Activated B cell treated with CpG ODN at 0.5 μM for 24 hours (primary cell): ENCODE results near the gene GOLPH3L. TPM values are rescaled to one million over a fixed set of nuclear protein-coding genes. Genes with fewer than 3 reads are reported as not detected.
"Not testable (repeated sequence)": the region's sequence is repeated elsewhere in the genome, so short reads cannot be mapped to it uniquely, and the experiment has no call there.

ENCODE experiments used
- ATAC-seq: fragments of 200-7000 bp; cut with Tn5 transposase; one replicate; pipeline ENCODE4 v1.10.0; 2021; ENCODE audit warnings: low read depth, mild to moderate bottlenecking, moderate library complexity
- CTCF ChIA-PET: fragments of 350-600 bp; sonication (Branson Sonifier 250); formaldehyde crosslinking; loops from one replicate; lab custom pipeline; 2021; ENCODE audit warnings: antibody characterized with exemption; lab: Charles Lee
- POLR2A ChIA-PET: fragments of 350-600 bp; sonication (Branson Sonifier 250); formaldehyde crosslinking; loops from one replicate; lab custom pipeline; 2021; ENCODE audit warnings: antibody characterized with exemption; lab: Charles Lee
- DNase-seq: peaks from one replicate; pipeline ENCODE4 v3.0.0; 2022
- H3K27ac Mint-ChIP-seq: one replicate; pipeline ENCODE4 v1.8.0; 2020; ENCODE audit warnings: mixed read lengths
- H3K27me3 Mint-ChIP-seq: one replicate; pipeline ENCODE4 v1.8.0; 2021; ENCODE audit warnings: mixed read lengths
- H3K36me3 Mint-ChIP-seq: one replicate; pipeline ENCODE4 v1.8.0; 2021; ENCODE audit warnings: low read depth, mixed read lengths
- H3K4me1 Mint-ChIP-seq: one replicate; pipeline ENCODE4 v1.8.0; 2021; ENCODE audit warnings: mixed read lengths
- H3K4me3 Mint-ChIP-seq: one replicate; pipeline ENCODE4 v1.8.0; 2020; ENCODE audit warnings: mild to moderate bottlenecking, mixed read lengths
- H3K9me3 Mint-ChIP-seq: one replicate; pipeline ENCODE4 v1.8.0; 2020; ENCODE audit warnings: mixed read lengths
- intact Hi-C: fragments of 100-400 bp; cut with micrococcal nuclease; formaldehyde crosslinking; loops from one replicate; pipeline ENCODE4 v1.15.1; 2024
- total RNA-seq: library from RNA; stranded (reverse); gene quantifications from 2 replicates; pipeline ENCODE4 v1.2.3, GENCODE V29; 2022
- TF ChIP-seq, protein P1 (sequence below): fragments of 200-600 bp; IDR thresholded peaks from one replicate; pipeline ENCODE4 v1.8.0; 2022; ENCODE audit warnings: antibody characterized with exemption, mild to moderate bottlenecking

GOLPH3L gene
- total RNA-seq, 1 donor from 2014 or later: 19.7 TPM

DNA sequence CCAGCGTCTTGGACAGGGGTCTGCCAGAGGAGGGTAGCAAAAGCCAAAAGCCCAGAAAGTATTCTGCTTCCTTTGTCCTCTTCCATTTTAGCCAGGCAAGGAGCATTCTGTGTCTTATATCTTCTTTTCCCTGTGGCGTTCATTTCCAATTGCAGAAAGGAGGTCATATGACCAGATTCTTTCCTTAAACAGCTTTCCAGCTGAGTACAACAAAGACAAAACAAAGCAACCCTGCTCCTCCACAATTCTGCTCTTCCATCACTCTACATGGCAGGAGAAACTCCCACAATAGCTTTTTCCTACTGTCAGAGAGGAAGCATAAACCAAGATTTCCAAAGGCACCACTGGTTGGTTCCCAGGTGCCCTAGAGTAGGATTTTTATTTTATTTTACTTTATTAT is 87.2 kb downstream of the GOLPH3L start:
- ChIA-PET POLR2A (interaction anchor here (0.6 to 14.8 kb wide), 5 partner anchors 19 to 71 kb away, joined by 3 to 272 read pairs (median 12); partner anchors contain the start of genes ENSA and MCL1), CTCF (interaction anchor here (1.2 to 17.1 kb wide), 2 partner anchors 30 to 47 kb away, joined by 4 to 358 read pairs; no protein-coding TSS in a partner anchor)
- Mint-ChIP-seq H3K4me1 (peaks cover 42% of the 10 kb centered on the region), H3K27me3 (no peaks in the 10 kb centered on the region), H3K9me3 (no peaks in the 10 kb centered on the region), H3K4me3 (no peak overlapping the region), H3K36me3 (peaks cover 16% of the 10 kb centered on the region), H3K27ac (peak overlapping the region; percentile 24)
- no peak for DNase-seq
- TF ChIP-seq, protein P1, sequence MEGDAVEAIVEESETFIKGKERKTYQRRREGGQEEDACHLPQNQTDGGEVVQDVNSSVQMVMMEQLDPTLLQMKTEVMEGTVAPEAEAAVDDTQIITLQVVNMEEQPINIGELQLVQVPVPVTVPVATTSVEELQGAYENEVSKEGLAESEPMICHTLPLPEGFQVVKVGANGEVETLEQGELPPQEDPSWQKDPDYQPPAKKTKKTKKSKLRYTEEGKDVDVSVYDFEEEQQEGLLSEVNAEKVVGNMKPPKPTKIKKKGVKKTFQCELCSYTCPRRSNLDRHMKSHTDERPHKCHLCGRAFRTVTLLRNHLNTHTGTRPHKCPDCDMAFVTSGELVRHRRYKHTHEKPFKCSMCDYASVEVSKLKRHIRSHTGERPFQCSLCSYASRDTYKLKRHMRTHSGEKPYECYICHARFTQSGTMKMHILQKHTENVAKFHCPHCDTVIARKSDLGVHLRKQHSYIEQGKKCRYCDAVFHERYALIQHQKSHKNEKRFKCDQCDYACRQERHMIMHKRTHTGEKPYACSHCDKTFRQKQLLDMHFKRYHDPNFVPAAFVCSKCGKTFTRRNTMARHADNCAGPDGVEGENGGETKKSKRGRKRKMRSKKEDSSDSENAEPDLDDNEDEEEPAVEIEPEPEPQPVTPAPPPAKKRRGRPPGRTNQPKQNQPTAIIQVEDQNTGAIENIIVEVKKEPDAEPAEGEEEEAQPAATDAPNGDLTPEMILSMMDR: no peak
- intact Hi-C loops: no loop called here
- ATAC-seq: no peak

DNA sequence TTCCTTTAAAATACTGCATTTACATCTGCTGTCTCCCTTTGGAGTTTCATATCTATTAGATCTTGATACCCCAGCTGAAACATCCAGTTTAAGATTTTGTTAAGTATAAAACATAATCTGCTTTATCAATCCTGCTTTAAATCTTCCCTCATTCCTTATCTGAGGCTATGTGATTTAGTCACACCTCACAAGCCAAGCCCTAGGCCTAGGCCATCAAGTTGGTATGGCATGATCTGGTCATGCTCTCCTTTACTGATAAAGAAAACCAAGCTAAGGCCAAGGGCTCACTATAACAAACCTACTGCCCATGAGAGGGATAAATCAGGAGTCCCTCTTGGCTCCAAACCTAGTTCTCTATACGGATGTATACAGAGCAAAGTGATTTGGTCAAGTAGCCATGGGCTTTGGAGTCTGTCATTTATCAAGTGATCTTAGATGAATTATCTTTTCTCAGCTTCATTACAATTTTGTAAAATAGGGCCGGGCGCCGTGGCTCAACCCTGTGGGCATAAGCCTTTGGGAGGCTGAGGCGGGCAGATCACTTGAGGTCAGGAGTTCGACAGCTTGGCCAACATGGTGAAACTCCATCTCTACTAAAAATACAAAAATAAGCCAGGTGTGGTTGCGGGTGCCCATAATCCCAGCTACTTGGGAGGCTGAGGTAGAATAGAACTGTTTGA is 90.4 kb downstream of the GOLPH3L start:
- intact Hi-C loops: no loop called here
- Mint-ChIP-seq H3K9me3 (no peaks in the 10 kb centered on the region), H3K36me3 (peaks cover 7% of the 10 kb centered on the region), H3K27ac (no peak overlapping the region), H3K4me3 (no peak overlapping the region), H3K27me3 (no peaks in the 10 kb centered on the region), H3K4me1 (peaks cover 20% of the 10 kb centered on the region)
- ChIA-PET CTCF (interaction anchor here (1.3 kb wide), 1 partner anchor 46 kb away, joined by 6 read pairs; no protein-coding TSS in a partner anchor), POLR2A (interaction anchor here (0.5 to 2.2 kb wide), 4 partner anchors 15 to 316 kb away, joined by 3 to 8 read pairs (median 6); partner anchors contain the start of gene MCL1)
- TF ChIP-seq, protein P1: no peak
- no peak for DNase-seq
- ATAC-seq: no peak

DNA sequence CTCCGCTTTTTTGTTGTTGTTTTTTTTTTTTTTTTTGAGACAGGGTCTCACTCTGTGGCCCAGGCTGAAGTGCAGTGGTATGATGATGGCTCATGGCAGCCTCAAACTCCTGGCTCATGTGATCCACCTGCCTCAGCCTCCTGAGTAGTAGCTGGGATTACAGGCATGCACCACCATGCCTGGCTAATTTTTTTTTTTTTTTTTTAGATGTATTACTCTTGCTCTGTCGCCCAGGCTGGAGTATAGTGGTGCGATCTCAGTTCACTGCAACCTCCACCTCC is 91.6 kb downstream of the GOLPH3L start:
- H3K27me3 Mint-ChIP-seq, H3K4me3 Mint-ChIP-seq, ATAC-seq, DNase-seq, H3K27ac Mint-ChIP-seq, intact Hi-C loops, H3K9me3 Mint-ChIP-seq, H3K36me3 Mint-ChIP-seq: not testable (repeated sequence)
- peaks cover 12% of the 10 kb centered on the region for H3K4me1 Mint-ChIP-seq
- ChIA-PET POLR2A (interaction anchor here (0.6 to 1.5 kb wide), 4 partner anchors 16 to 367 kb away, joined by 3 to 5 read pairs (median 4); no protein-coding TSS in a partner anchor), CTCF (interaction anchor here (1.3 kb wide), 1 partner anchor 45 kb away, joined by 3 read pairs; no protein-coding TSS in a partner anchor)

DNA sequence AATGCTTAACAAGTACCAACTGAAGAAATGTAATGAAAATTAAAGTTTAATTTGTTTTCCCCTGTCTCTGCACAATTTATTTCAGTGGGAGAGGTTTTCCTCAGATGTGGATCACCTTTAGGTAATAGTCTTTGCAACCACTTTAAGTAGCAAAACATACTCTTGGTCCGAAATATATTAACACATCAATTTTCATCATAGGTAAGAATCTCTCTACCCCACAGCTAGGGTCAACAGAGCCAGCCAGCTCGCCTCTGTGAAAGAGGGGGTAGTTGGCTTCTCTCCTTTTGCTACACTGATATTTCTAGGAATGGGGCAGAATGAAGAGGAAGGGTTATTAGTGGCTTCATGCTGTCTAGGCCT is 92.7 kb downstream of the GOLPH3L start:
- ATAC-seq: no peak
- no peaks in the 10 kb centered on the region for H3K9me3 Mint-ChIP-seq
- intact Hi-C loops: no loop called here
- no peak overlapping the region for H3K4me3 Mint-ChIP-seq
- TF ChIP-seq, protein P1: no peak
- POLR2A ChIA-PET: no interaction called here
- H3K27me3 Mint-ChIP-seq: no peaks in the 10 kb centered on the region
- no peak overlapping the region for H3K27ac Mint-ChIP-seq
- H3K36me3 Mint-ChIP-seq: peaks cover 11% of the 10 kb centered on the region
- DNase-seq: no peak
- peaks cover 6% of the 10 kb centered on the region for H3K4me1 Mint-ChIP-seq
- CTCF ChIA-PET: interaction anchor here (1.3 kb wide), 1 partner anchor 43 kb away, joined by 3 read pairs; no protein-coding TSS in a partner anchor

DNA sequence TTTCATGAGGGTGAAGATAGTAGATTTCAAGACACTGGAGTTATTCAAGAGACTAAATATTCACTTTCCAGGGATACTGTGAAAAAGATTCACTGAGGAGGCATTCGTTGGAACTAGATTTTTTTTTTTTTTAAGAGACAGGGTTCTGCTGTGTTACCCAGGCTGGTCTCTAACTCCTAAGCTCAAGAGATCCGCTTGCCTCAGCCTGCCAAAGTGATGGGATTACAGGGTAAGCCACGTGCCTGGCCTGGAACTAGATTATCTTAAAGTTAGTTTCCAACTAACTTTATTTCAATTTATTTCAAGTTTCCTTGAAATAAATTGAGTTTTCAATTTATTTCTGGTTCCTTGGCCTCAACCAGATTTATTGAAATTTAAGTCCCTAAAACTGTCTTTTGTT is 93.2 kb downstream of the GOLPH3L start:
- CTCF ChIA-PET: no interaction called here
- intact Hi-C loops: no loop called here
- ATAC-seq: no peak

DNA sequence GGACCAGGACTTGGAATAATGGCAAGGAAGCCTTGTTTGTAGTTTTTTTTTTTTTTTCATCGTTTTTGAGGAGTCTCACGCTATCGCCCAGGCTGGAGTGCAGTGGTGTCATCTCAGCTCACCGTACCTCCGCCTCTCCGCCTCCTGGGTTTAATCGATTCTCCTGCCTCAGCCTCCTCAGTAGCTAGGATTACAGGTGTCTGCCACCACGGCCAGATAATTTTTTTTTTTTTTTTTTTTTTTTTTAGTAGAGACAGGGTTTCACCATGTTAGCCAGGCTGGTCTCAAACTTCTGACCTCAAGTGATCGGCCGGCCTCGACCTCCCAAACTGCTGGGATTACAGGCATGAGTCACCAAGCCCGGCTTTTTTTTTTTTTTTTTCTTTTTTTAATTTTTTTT is 94.6 kb downstream of the GOLPH3L start:
- not testable (repeated sequence) for H3K9me3 Mint-ChIP-seq
- CTCF ChIA-PET: interaction anchor here (0.7 kb wide), 1 partner anchor 255 kb away, joined by 5 read pairs; no protein-coding TSS in a partner anchor

More for the DNA sequence above, 93.2 kb downstream of the GOLPH3L start:
- Mint-ChIP-seq H3K4me3 (no peak overlapping the region), H3K36me3 (peaks cover 11% of the 10 kb centered on the region), H3K4me1 (peaks cover 6% of the 10 kb centered on the region), H3K27ac (no peak overlapping the region), H3K27me3 (no peaks in the 10 kb centered on the region), H3K9me3 (no peaks in the 10 kb centered on the region)
- TF ChIP-seq, protein P1: no peak
- POLR2A ChIA-PET: interaction anchor here (1.7 kb wide), 1 partner anchor 24 kb away, joined by 11 read pairs; the partner anchor contains the start of gene MCL1
- no peak for DNase-seq

More for the DNA sequence above, 94.6 kb downstream of the GOLPH3L start:
- intact Hi-C loops, H3K27me3 Mint-ChIP-seq, H3K4me1 Mint-ChIP-seq, ATAC-seq, DNase-seq, H3K27ac Mint-ChIP-seq, H3K4me3 Mint-ChIP-seq: not testable (repeated sequence)
- H3K36me3 Mint-ChIP-seq: peaks cover 13% of the 10 kb centered on the region
- POLR2A ChIA-PET: interaction anchor here (0.7 to 1.7 kb wide), 2 partner anchors 23 to 196 kb away, joined by 6 to 11 read pairs; partner anchors contain the start of gene MCL1
